B cell (primary cell): Measurements from ENCODE around the gene PSMB3. TPM values are rescaled to one million over a fixed set of nuclear protein-coding genes. Genes with fewer than 3 reads are reported as not detected.

ENCODE experiments used
- ATAC-seq: fragments of 200-7000 bp; cut with Tn5 transposase; one replicate; pipeline ENCODE4 v1.10.0; 2021; ENCODE audit warnings: low read depth, mild to moderate bottlenecking, moderate number of reproducible peaks, moderate library complexity
- CTCF ChIA-PET: fragments of 350-600 bp; sonication (Branson Sonifier 250); formaldehyde crosslinking; loops from one replicate; lab custom pipeline; 2021; ENCODE audit warnings: antibody characterized with exemption, inconsistent platforms; lab: Charles Lee
- POLR2A ChIA-PET: fragments of 350-600 bp; sonication (Branson Sonifier 250); formaldehyde crosslinking; loops from one replicate; lab custom pipeline; 2021; ENCODE audit warnings: antibody characterized with exemption; lab: Charles Lee
- DNase-seq: peaks from one replicate; pipeline ENCODE4 v3.0.0; 2013
- H2AFZ ChIP-seq: 2 replicates; pipeline ENCODE4 v1.6.1; 2012; ENCODE audit warnings: mild to moderate bottlenecking, low read depth, low read length; ENCODE audit not compliant: insufficient read depth, poor library complexity, severe bottlenecking
- H3K27ac ChIP-seq, 2 donors: 1 replicate in 1 of 2; 2 replicates in 1 of 2; pipeline ENCODE4 v1.5.1; 2012 to 2013; ENCODE audit warnings: low read length in 2 of 2, mild to moderate bottlenecking in 2 of 2, moderate library complexity in 1 of 2
- H3K27me3 ChIP-seq, 4 experiments: fragments of 200-600 bp in 1 of 4; sonication (generic) in 1 of 4; replicated peaks in 1 of 4; 1 replicate in 2 of 4; 2 replicates in 2 of 4; pipeline versions ENCODE4 v1.6.1 to v1.7.0; 2013 to 2016; ENCODE audit warnings: low read length in 3 of 4, mild to moderate bottlenecking in 2 of 4, mixed read lengths in 1 of 4, moderate library complexity in 1 of 4; ENCODE audit not compliant: insufficient read depth in 4 of 4, control insufficient read depth in 3 of 4; ENCODE audit errors: control extremely low read depth in 1 of 4
- H3K36me3 ChIP-seq, 2 experiments: replicated peaks in 1 of 2; 1 replicate in 1 of 2; 2 replicates in 1 of 2; pipeline versions ENCODE4 v1.6.1 to v1.7.1; 2013; ENCODE audit warnings: low read length in 1 of 2; ENCODE audit not compliant: insufficient read depth in 2 of 2, control insufficient read depth in 1 of 2; ENCODE audit errors: control extremely low read depth in 1 of 2, extremely low read depth in 1 of 2
- H3K4me1 ChIP-seq, 2 donors: fragments of 200-600 bp in 1 of 2; sonication (generic) in 1 of 2; 1 replicate in 1 of 2; 2 replicates in 1 of 2; pipeline versions ENCODE4 v1.5.1 to v1.6.1; 2013 to 2017; ENCODE audit warnings: low read length in 2 of 2; ENCODE audit not compliant: control insufficient read depth in 2 of 2, insufficient read depth in 2 of 2
- H3K4me2 ChIP-seq: replicated peaks from 2 replicates; pipeline ENCODE3; 2012; ENCODE audit warnings: mild to moderate bottlenecking, low read depth, low read length; ENCODE audit not compliant: poor library complexity, severe bottlenecking
- H3K4me3 ChIP-seq, 5 experiments: fragments of 200-600 bp in 1 of 5; sonication (generic) in 1 of 5; 1 replicate in 3 of 5; 2 replicates in 2 of 5; pipeline versions ENCODE4 v1.5.1 to v1.7.0; 2011 to 2016; ENCODE audit warnings: low read length in 4 of 5, mild to moderate bottlenecking in 4 of 5, low read depth in 2 of 5, control low read depth in 1 of 5, moderate library complexity in 1 of 5; ENCODE audit not compliant: insufficient read depth in 1 of 5; ENCODE audit errors: control extremely low read depth in 1 of 5, extremely low read depth in 1 of 5
- H3K79me2 ChIP-seq: fragments of 200-600 bp; sonication (generic); one replicate; pipeline ENCODE4 v1.6.0; 2016; ENCODE audit warnings: low read length; ENCODE audit not compliant: control insufficient read depth, insufficient read depth
- H3K9ac ChIP-seq: fragments of 200-600 bp; sonication (generic); 2 replicates; pipeline ENCODE4 v1.6.1; 2017; ENCODE audit warnings: mild to moderate bottlenecking, low read length, moderate library complexity
- H3K9me3 ChIP-seq, 3 donors: one replicate each; pipeline versions ENCODE4 v1.6.1 to v1.7.1; 2013; ENCODE audit warnings: low read length in 2 of 3; ENCODE audit not compliant: control insufficient read depth in 2 of 3, insufficient read depth in 1 of 3; ENCODE audit errors: control extremely low read depth in 1 of 3
- H4K20me1 ChIP-seq: 2 replicates; pipeline ENCODE4 v1.6.0; 2012; ENCODE audit warnings: mild to moderate bottlenecking, low read length; ENCODE audit not compliant: insufficient read depth, control insufficient read depth, poor library complexity, severe bottlenecking
- H3K27ac Mint-ChIP-seq: one replicate; pipeline ENCODE4 v1.8.0; 2021; ENCODE audit warnings: mixed read lengths
- H3K27me3 Mint-ChIP-seq: one replicate; pipeline ENCODE4 v1.8.0; 2021; ENCODE audit warnings: mixed read lengths
- H3K4me1 Mint-ChIP-seq: one replicate; pipeline ENCODE4 v1.8.0; 2021; ENCODE audit warnings: mixed read lengths
- H3K4me3 Mint-ChIP-seq: one replicate; pipeline ENCODE4 v1.8.0; 2021; ENCODE audit warnings: mixed read lengths
- H3K9me3 Mint-ChIP-seq: one replicate; pipeline ENCODE4 v1.8.0; 2022; ENCODE audit warnings: mixed read lengths; ENCODE audit not compliant: insufficient read depth
- CTCF ChIP-seq: fragments of 200-600 bp; IDR thresholded peaks from one replicate; pipeline ENCODE4 v1.8.0; 2022; ENCODE audit warnings: antibody characterized with exemption, mild to moderate bottlenecking
- EZH2 ChIP-seq: IDR thresholded peaks from 2 replicates; pipeline ENCODE4 v1.6.1; 2012; ENCODE audit warnings: borderline replicate concordance, low read depth, mild to moderate bottlenecking, moderate library complexity, low read length; ENCODE audit not compliant: insufficient read depth, poor library complexity, severe bottlenecking
- WGBS: methylation state at CpG from one replicate; pipeline ENCODE4 v1.1.5; 2013; ENCODE audit warnings: missing lambda C conversion rate; ENCODE audit not compliant: insufficient coverage; 5-methylcytosine and 5-hydroxymethylcytosine counted together
- intact Hi-C: fragments of 100-400 bp; cut with micrococcal nuclease; formaldehyde crosslinking; loops from one replicate; pipeline ENCODE4 v1.10.0; 2022
- polyA plus RNA-seq: library from polyadenylated mRNA; depleted of rRNA; stranded (reverse); fragments of >200 nt; gene quantifications from 2 replicates; pipeline ENCODE4 v1.2.3, GENCODE V29; 2012
- total RNA-seq, 2 donors: library from RNA; stranded (reverse); fragments of 120-200 nt in 1 of 2; gene quantifications; 1 replicate in 1 of 2; 2 replicates in 1 of 2; pipeline versions ENCODE4 v1.2.3 to v1.2.4, GENCODE V29; 2013 to 2022

The PSMB3 gene
- total and polyA plus RNA-seq, 2 donors (not counting 1 experiment from before 2014, with no cell fraction given): 109 to 184 TPM

- H3K9me3 ChIP-seq: peaks cover 0 to 9% (median 0%) of the 10 kb centered on the region in 3 donors
- intact Hi-C loops: loop anchor here (5.0 kb wide), 1 partner anchor 192 kb away; no protein-coding TSS in a partner anchor
- peaks cover 0 to under 1% of the 10 kb centered on the region in 2 experiments for H3K36me3 ChIP-seq
- no peak overlapping the region for H3K27ac ChIP-seq
- Mint-ChIP-seq H3K9me3 (no peaks in the 10 kb centered on the region), H3K4me1 (peaks cover 53% of the 10 kb centered on the region), H3K27me3 (peaks cover 33% of the 10 kb centered on the region), H3K27ac (peak overlapping the region; percentile 21), H3K4me3 (peak overlapping the region; percentile 94)
- ChIA-PET CTCF (interaction anchor here (0.6 kb wide), 1 partner anchor 13 kb away, joined by 3 read pairs; no protein-coding TSS in a partner anchor), POLR2A (interaction anchor here (0.6 kb wide), 1 partner anchor 44 kb away, joined by 6 read pairs; no protein-coding TSS in a partner anchor)
- peak overlapping the region; percentile 79 for H3K4me2 ChIP-seq
- H3K9ac ChIP-seq: peak overlapping the region; percentile 60
- peaks cover 0 to 50% (median 25%) of the 10 kb centered on the region in 4 experiments for H3K27me3 ChIP-seq
- peaks cover 27% of the 10 kb centered on the region for H4K20me1 ChIP-seq
- peaks cover 24% of the 10 kb centered on the region for H3K79me2 ChIP-seq
- peak overlapping the region; percentile 21 for H2AFZ ChIP-seq
- DNase-seq (peak; percentile 72), ATAC-seq (no peak)
- H3K4me1 ChIP-seq: peaks cover 68 to 80% of the 10 kb centered on the region in 2 donors
- no peak for TF ChIP-seq EZH2
- H3K4me3 ChIP-seq: peak overlapping the region in 4 of 5 experiments; percentile 18 to 57 (median 42)
- 3% methylated on average over 79 of the region's 79 CpGs for WGBS
These were observed 3.1 kb upstream of the PSMB3 start for GRCh38 chr17:38749223-38750043.

GRCh38 chr17:38750044-38750311 is 2.6 kb upstream of the PSMB3 start:
- CTCF ChIA-PET: no interaction called here
- peaks cover 56% of the 10 kb centered on the region for H3K4me1 Mint-ChIP-seq
- peak overlapping the region; percentile 94 for H3K4me3 Mint-ChIP-seq
- 7% methylated on average over 9 of the region's 12 CpGs for WGBS
- Histone ChIP-seq H3K79me2 (peaks cover 29% of the 10 kb centered on the region), H3K36me3 (peaks cover 0 to 5% of the 10 kb centered on the region in 2 experiments), H3K4me1 (peaks cover 68 to 80% of the 10 kb centered on the region in 2 donors), H2AFZ (peak overlapping the region; percentile 21), H3K4me2 (peak overlapping the region; percentile 79), H3K27ac (no peak overlapping the region), H3K27me3 (peaks cover 0 to 50% (median 25%) of the 10 kb centered on the region in 4 experiments), H3K9ac (peak overlapping the region; percentile 60), H4K20me1 (peaks cover 32% of the 10 kb centered on the region), H3K9me3 (peaks cover 0 to 9% (median 0%) of the 10 kb centered on the region in 3 donors), H3K4me3 (peak overlapping the region in 4 of 5 experiments; percentile 18 to 57 (median 42))
- DNase-seq (no peak), ATAC-seq (no peak)
- POLR2A ChIA-PET: no interaction called here
- TF ChIP-seq EZH2 (peak; percentile 51), CTCF (no peak)
- no peaks in the 10 kb centered on the region for H3K9me3 Mint-ChIP-seq
- H3K27me3 Mint-ChIP-seq: peaks cover 33% of the 10 kb centered on the region
- H3K27ac Mint-ChIP-seq: no peak overlapping the region
- intact Hi-C loops: loop anchor here (5.0 kb wide), 1 partner anchor 193 kb away; no protein-coding TSS in a partner anchor
